ENCODE data around the gene PCGF1.
"Not testable (repeated sequence)": the region's sequence is repeated elsewhere in the genome, so short reads cannot be mapped to it uniquely, and the experiment has no call there.

Gene PCGF1

GRCh38 chr2:74460187-74460586 is 47.3 kb downstream of the PCGF1 start:
- in situ Hi-C loops (cut with HindIII; ENCODE audit: low pct_ligation_motif_present, low pct_unique_long_range_greater_than_20kb, low sequenced_read_pairs); DNase-seq: not testable (repeated sequence)

GRCh38 chr2:74459503-74460118 is 47.9 kb downstream of the PCGF1 start:
- in situ Hi-C loops (cut with HindIII; ENCODE audit: low pct_ligation_motif_present, low pct_unique_long_range_greater_than_20kb, low sequenced_read_pairs): not testable (repeated sequence)

GRCh38 chr2:74458938-74459363 is 48.5 kb downstream of the PCGF1 start:
- no peak for DNase-seq
- in situ Hi-C loops (cut with HindIII; ENCODE audit: low pct_ligation_motif_present, low pct_unique_long_range_greater_than_20kb, low sequenced_read_pairs): no loop called here

More at GRCh38 chr2:74459503-74460118, 47.9 kb downstream of the PCGF1 start:
- DNase-seq: not testable (repeated sequence)

DNA sequence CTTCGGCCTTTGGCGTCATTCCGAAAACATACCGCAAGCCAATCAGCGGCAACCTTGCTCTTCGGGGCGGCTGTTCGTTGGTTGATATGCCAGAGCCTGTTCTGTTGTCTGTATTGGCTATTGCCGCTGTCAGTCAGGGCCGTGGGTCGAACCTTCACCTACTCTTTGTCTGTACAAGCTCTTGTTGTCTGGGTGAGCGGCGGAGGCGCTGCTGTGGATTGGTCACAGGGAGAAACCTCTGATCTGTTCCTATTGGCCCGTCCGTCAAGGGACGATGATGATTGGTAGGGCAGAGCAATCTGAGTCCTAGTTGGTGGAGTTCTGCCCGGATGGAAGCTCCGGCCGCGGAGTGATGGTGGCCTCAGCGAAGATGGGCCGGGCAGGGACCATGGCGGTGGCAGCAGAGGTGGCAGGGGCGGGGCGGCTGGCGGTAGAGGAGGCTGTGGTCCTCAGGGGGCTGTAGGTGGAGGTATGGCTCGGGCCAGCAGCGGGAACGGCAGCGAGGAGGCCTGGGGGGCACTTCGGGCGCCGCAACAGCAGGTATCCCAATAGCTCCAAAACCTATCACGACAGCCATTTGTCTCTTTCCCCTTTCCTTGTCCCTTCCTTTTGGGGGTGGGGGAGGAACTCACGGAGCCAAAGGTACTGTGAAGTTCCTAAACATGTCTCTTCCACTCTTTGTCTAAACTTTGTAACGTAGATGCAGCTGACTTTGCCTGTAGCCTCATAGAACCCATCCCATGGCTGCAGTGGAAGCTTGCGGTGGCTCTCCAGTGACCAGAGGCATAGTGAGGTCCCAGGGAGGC is 49.2 kb downstream of the PCGF1 start, which contains the start of gene WBP1:
WBP1 (plus strand) TSS at position 307 of the 806 bp plus-strand sequence; CDS start at position 472, 165 bp downstream.
- in situ Hi-C loops (cut with HindIII; ENCODE audit: low pct_ligation_motif_present, low pct_unique_long_range_greater_than_20kb, low sequenced_read_pairs): no loop called here
- DNase-seq: peak; percentile 100

- in situ Hi-C loops (cut with HindIII; ENCODE audit: low pct_ligation_motif_present, low pct_unique_long_range_greater_than_20kb, low sequenced_read_pairs): no loop called here
- DNase-seq: peak; percentile 71
These were observed 49.9 kb downstream of the PCGF1 start for GRCh38 chr2:74457549-74458131.

DNA sequence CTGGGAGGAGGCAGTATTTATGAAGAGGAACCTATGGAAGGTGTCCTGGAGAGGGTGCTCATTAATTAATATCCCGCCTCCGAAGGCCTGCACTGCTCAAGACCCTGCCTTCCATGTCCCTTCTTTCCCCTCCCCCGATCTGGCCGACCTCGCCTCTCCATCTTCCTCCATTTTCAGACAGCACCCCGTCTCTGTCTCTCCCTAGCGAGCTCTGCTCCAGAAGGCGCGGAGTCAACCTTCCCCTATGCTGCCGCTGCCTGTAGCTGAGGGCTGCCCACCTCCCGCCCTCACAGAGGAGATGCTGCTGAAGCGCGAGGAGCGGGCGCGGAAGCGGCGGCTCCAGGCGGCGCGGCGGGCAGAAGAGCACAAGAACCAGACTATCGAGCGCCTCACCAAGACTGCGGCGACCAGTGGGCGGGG is 50.4 kb downstream of the PCGF1 start:
- DNase-seq: no peak
- in situ Hi-C loops (cut with HindIII; ENCODE audit: low pct_ligation_motif_present, low pct_unique_long_range_greater_than_20kb, low sequenced_read_pairs): no loop called here
